Pons (tissue), 1 donor: ENCODE measurements around the gene LIMS1.
"Not testable (repeated sequence)": the region's sequence is repeated elsewhere in the genome, so short reads cannot be mapped to it uniquely, and the experiment has no call there.

Source experiments
- DNase-seq: peaks from one replicate; pipeline ENCODE4 v3.0.0-alpha.2; 2016; ENCODE audit warnings: low spot score

LIMS1 gene

DNA sequence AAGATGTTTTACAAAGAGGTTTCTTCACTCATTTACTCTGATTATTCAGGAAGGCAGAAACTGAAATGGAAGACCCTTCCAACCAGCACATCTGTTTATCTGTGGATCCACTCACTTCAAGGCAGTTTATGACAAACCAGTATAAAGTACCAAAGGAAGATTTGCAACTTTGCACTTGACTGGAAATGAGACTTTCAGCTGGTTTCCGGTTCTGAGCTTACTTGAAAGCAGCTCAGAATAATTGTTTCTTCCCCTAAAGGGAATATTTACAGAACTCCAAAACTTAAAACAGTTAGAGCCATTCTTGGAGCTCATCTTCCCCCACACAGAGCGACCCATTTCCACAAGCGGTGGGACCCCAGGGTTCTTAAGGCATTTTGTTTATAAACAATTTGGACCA, 129.8 kb downstream of the LIMS1 start:
- not testable (repeated sequence) for DNase-seq

DNA sequence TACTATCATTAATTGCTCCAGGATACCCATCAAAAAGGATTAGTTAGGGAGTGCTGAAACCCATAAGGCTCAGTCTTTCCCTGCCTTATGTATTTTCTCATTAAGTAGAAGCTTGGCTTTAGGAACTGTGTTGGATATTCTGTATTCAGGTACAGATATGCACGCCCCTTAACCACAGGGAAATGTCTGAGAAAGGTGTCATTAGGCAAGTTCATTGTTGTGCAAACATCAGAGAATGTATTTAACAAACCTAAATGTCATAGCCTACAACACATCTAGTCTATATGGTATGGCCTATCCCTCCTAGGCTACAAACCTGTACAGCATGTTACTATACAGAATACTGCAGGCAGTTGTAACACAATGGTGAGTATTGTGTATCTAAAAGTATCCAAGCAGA, 130.7 kb downstream of the LIMS1 start:
- not testable (repeated sequence) for DNase-seq

DNA sequence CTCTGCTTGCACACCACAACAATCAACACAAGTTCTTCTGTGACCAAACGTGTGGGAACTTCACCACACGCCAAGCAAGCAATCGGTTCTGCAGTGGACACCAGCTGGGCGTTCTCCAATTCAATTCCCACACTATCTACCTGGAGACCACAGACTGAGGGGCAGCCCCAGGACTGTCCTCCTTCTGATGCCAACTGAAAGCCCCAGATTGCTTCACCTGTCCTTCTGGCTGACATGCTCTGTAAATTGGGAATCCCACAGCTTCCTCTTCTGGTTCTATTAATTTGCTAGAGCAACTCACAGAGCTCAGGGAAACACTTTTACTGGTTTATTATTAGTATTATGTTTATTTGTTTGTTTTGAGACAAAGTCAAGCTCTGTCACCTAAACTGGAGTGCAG, 131.7 kb downstream of the LIMS1 start:
- not testable (repeated sequence) for DNase-seq

DNA sequence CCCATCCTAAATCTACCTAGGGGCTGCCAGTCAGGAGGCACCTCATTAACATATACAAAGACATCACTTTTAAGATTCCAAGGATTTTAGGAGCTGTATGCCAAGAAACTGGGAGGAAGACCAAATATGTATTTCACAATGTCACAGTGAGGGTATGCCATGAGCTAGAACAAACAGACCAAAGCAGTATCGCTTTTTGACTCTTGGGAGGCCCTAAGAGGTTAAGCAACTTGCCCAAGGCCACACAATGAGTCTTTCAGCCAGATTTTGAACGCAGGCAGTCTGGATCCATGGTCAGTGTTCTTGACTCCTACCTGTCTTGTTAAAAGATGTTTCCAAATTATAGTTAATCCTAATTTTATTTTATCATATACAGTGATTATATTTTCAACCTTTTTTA, 132.9 kb downstream of the LIMS1 start:
- DNase-seq: not testable (repeated sequence)

DNA sequence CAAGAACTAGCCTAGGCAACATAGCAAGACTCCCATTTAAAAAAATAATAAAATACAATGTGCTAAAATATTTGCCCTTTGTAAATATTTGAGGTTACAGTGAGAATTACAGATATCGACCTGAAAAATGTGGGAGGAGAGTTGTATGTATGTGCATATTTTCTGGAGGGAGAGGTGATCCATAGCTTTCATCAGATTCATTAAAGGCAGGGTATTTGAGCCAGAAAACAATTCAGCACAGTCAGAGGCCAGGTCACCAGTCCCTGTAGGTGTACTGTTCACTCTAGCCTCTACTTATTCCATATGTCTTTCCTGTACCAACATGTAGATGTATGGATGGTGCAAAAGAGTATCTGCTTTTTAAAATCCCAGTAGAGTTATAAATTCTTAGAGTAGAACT, 136.0 kb downstream of the LIMS1 start:
- not testable (repeated sequence) for DNase-seq

DNA sequence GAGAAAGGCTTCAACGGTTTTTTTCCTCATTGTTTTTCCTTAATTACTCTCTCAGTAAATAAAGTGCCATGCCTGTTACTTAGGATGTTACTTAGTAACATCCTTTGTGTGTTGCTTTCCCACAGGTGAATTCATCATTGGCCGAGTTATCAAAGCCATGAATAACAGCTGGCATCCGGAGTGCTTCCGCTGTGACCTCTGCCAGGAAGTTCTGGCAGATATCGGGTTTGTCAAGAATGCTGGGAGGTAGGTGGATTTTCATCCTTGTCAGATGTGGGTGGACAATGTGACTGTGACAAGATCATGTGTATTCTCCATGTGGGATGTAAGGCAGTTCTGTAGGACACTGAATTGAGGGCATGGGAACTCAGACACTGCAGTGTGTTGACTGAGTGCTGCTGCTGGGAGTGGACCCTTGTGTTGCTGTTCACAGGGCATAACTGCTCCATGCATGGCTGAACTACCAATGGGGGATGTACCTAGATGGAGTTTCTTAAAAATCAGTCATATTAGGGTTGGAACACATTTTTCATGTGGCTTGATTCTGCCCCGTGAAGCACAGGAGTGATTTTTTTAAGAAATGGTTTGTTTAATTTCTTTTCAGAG, 138.0 kb downstream of the LIMS1 start:
- not testable (repeated sequence) for DNase-seq

DNA sequence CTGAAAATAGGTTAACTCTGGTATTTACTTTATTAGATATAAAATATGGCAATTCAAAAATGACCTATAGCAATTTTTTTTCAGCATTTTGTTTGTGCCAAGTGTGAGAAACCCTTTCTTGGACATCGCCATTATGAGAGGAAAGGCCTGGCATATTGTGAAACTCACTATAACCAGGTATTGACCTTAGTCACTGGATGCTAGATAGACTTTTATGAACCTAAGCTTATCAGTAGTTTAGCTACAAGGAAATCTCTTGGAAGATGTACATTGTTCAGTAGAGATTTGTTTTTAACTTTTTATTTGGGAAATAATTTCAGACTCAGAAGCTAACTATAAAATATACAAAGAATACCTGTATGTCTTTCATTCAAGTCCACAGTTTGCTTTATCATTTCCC, 142.3 kb downstream of the LIMS1 start:
- DNase-seq: not testable (repeated sequence)

DNA sequence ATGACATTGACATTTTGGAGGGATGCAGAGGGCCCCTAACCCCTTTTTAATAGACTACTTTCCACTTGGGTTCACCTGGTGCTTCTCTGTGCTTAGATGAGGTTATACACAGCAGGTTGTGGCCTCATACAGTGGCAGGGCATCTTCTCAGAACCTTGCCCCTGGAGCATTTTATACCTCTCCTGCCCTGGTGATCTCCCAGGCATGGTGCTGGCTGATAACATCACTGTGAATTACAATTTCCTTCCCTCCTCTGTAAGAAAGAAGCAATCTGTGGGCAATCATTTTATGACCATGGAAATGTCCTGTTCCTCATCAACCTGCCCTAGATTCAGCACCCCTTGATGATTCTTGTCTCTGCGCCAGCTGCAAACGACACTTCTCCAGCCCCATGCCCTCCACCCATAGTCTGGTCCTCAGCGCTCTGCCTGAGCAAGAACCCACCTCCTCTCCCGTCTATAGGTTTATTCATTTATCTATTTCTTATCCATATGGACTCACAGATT, 143.0 kb downstream of the LIMS1 start:
- DNase-seq: not testable (repeated sequence)

DNA sequence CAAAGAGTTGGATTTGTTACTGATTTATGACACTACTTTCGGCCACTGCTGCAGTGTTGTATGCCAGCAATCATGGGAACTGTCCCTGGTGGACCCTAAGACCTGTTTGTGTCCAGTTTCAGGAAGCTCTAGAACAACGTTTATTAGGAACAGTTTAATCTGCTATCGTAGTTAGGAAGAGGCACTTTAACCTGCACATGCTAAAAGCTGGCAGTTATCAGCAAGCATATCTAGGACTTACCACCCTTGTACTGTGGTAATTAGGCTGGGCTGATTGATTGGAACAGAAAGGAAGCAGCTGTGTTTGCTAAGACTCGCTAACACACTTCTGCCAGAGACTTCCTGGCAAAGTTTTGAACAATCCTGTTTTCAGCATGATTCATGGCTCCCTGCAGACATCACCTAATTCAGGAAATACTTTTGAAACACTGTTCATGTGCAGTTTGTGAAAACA, 144.0 kb downstream of the LIMS1 start:
- DNase-seq: not testable (repeated sequence)

DNA sequence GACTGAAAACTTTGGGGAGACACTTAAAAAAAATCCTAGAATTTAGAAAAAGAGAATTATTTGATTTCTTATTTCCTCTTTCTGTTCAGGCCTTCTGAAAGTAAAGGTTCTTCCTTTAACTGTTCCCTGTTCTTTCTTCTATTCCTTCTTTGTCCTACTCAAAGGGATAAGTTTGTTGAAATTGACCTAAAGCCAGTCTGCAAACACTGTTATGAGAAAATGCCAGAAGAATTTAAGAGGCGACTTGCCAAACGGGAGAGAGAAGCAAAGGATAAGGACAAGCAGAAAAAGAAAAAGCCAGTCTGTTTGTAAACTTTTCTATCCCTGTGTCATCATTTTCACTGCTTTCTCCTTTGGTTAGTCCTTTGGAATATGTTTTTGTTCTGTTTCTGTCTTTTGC, 146.5 kb downstream of the LIMS1 start:
- DNase-seq: not testable (repeated sequence)

DNA sequence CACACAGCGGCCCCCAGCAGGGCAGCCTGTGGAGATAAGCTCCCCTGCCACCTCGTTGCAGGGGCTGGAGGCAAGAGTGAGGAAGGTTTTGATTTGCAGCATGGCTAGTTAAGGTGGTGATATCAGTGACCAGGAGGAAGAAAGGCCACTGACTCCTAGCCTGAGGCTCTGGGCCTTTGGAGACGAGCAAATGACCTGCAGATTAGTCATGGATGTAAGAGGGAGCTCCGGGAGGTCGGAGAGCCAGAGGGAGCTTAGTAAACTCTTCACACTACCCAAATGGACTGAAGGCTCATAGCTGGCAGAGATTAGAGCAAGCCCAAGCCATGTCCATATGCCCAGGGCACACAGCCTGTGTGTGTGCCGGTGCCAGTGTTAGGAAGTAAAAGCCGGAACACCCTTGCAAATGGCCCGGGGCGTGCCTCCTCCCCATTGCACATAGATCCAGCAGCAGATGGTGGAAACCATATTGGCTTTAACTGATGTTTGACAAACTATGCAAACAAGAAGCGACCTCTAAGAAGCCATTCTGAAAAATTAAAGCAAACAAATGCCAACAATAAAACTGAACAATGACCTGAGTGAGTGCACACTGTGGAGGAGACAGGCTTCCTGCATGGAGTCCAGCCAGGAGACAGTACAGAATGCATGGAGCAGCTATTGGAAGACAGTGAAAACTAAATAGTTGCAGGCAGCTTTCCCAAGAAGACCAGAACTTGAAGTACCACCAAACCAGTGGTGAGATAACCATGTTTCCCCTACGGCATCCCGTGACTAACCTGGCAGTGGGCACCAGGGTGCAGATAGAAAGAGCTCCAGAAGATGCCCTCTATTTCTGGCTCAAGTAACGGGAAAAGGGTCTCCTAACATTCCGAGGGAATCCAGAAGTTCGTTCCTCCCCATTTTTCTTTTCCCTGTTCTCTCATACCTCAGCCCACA, 154.8 kb downstream of the LIMS1 start:
- DNase-seq: not testable (repeated sequence)

DNA sequence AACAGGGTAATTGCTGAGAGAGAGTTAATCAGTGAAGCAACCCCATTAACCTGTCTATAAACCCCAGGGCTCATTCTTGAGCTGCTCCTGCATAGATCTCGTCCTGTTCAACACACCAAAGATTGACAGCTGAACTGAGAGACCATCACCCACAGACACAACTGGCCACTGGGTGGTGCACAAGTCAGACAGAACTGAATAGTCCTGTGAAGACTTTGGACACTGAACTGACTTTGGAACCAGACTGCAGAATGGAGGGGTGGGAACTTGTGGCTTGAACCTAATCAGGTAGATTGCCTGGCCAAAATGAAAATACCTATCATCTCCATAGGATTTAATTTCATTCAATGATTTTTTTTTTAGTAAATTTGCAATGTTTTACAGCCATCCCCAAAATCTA, 155.7 kb downstream of the LIMS1 start:
- not testable (repeated sequence) for DNase-seq

DNA sequence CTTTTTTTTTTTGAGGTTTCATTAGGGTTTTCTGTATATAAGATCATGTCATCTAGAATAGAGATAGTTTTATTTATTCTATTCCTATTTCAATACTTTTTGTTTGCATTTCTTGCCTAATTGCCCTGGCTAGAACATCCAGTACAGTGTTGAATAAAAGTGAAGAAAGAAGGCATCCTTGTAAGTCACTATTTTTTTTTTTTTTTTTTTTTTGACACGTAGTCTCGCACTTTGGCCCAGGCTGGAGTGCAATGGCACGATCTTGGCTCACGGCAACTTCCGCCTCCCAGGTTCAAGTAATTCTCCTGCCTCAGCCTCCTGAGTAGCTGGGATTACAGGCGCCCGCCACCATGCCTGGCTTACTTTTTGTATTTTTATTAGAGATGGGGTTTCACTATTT, 157.2 kb downstream of the LIMS1 start:
- DNase-seq: no peak

DNA sequence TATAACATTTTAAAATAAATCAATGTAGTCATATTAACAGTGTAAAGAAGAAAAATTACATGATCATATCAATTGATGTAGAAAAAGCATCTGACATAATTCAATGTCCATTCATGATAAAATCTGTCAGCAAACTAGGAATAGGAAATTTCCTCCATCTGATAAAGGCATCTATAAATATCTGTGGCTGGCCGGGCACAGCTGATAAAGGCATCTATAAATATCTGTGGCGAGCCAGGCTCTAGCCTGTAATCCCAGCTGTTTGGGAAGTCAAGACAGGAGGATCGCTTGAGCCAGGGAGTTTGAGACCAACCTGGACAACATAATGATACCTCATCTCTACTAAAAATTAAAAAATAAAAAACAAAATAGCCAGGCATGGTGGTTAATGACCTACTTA, 166.9 kb downstream of the LIMS1 start:
- DNase-seq: no peak

DNA sequence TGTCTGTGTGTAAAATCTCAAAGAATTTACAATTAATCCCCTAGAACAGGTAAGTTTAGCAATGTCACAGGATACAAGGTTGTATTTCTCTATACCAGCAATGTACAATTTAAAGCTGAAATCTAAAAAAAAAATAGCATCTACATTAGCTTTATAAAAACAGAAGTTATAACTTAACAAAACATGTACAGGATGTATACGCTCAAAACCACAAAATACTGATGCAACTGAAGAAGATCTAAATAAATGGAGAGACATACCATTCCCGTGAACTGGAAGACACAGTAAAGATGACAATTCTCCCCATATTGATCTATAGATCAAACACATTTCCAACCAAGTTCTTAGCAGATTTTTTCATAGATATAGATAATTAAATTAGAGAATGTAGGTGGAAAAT, 167.5 kb downstream of the LIMS1 start:
- DNase-seq: no peak

DNA sequence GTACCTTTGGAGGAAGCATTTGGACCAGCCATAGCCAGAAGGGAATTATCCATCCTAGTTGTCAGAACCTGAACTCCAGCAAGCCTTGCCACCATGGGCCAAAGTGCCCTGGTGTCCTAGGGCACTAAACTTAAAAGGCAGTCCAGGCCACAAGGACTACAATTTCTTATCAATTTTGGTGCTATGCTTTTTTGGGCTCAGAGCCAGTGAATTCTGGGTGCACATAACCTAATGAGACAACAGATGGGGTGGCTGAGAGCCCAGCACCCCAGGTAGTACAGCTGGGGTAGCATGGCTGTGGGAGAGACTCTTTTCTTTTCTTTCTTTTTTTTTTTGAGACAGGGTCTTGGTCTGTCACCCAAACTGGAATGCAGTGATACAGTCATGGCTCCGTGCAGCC, 170.6 kb downstream of the LIMS1 start:
- no peak for DNase-seq

DNA sequence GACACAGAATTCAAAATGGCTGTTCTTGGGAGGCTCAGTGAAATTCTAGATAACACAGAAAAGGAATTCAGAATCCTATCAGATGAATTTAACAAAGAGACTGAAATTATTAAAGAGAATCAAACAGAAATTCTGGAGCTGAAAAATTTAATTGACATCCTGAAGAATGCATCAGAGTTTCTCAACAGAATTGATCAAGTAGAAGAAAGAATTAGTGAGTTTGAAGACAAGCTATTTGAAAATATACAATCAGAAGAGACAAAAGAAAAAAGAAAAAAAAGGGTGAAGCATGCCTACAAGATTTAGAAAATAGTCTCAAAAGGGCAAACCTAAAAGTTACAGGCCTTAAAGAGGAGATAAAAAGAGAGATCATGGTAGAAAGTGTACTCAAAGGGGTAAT, 173.0 kb downstream of the LIMS1 start:
- no peak for DNase-seq

DNA sequence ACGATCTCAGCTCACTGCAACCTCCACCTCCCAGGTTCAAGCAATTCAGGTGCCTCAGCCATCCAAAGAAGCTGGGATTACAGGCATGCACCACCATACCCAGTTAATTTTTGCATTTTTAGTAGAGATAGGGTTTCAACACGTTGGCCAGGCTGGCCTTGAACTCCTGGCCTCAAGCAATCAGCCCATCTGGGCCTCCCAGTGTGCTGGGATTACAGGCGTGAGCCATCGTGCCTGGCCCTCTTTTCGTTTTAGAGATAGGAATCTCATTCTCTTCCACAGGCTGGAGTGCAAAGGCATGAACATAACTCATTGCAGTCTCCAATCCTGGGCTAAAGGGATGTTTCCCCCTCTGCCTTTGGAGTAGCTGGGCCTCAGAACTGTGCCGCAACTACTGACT, 182.7 kb downstream of the LIMS1 start:
- not testable (repeated sequence) for DNase-seq

DNA sequence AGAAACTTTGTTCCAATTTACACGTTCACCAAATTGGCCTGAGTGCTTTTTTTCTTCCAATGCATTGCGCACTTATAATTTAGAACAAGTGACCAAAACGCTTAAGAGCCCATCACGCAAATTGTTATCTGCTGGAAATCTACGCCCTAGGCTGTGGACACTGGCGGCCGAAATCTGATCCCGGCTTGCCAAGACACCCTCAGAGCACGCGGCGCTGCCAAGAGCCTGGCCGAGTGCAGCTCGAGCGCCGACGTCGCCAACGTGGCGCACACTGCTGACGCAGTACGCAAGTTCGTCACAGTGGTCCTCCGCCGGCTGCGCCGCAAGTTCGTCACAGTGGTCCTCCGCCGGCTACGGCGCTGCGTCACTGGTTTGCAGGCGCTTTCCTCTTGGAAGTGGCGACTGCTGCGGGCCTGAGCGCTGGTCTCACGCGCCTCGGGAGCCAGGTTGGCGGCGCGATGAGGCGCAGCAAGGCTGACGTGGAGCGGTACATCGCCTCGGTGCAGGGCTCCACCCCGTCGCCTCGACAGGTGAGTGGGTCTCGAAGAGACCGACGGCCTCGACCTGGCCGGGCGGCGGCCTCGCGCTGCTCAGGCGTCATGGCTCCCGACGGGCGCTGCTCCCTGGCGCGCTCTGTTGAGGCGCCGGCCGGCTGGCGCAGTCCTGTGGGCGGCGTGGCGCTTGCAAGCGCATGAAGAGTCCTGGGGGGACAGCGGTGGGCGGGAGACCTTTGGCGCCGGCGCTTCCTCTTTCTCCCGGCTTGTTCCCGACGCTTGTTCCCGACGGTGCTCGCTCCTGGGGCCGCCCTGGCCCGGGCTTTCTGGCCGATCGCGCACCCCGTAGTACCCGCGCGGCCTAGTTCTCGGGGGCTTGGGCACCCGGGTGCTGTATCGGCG, 185.1 kb downstream of the LIMS1 start, which contains the start of gene RANBP2:
RANBP2 (plus strand) TSS at position 334 of the 896 bp plus-strand sequence; CDS start at position 459, 125 bp downstream.
- DNase-seq: peak; percentile 91

DNA sequence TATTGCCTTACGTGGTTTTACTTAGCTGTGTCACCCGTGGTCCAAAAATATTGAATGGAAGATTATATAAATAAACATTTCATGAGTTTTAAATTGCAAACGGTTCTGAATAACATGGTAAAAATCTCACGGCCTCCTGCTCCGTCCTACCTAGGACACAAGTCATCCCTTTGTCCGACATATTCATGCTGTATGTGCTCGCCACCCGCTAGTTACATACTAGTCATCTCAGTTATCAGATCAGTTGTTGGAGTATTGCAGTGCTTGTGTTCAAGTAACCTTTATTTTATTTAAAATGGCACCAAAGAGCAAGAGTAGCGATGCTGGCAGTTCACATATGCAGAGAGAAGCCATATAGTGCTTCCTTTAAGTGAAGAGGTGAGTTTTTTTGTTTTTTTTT, 191.8 kb downstream of the LIMS1 start:
- DNase-seq: not testable (repeated sequence)

DNA sequence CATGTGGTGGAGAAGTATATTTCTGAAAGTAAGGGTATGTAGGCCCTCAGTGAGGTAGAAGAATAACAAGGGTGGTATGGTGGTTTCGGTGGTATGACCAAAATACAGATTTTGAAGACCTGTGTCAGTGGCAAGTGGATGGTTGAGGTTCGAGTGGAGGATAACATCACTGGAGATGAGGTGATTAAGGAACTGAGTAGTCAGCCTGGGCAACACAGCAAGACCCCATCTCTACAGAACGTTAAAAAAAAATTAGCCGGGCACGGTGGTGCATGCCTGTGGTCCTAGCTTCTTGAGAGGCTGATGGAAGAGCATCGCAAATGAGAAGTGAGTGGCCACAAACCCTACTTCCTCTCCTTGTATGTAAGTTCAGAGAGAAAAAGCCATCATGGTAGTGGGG, 200.4 kb downstream of the LIMS1 start:
- not testable (repeated sequence) for DNase-seq
